Suprapubic skin (tissue), 4 donors: Measurements from ENCODE around the gene KNL1. TPM values are rescaled to one million over a fixed set of nuclear protein-coding genes. Genes with fewer than 3 reads are reported as not detected.
"Not testable (repeated sequence)": the region's sequence is repeated elsewhere in the genome, so short reads cannot be mapped to it uniquely, and the experiment has no call there.

Experiments
- DNase-seq, 2 donors: peaks; one replicate each; pipeline ENCODE4 v3.0.0-alpha.2; 2019; ENCODE audit warnings: low spot score in 2 of 2
- H3K27ac ChIP-seq: fragments of 200-600 bp; sonication (generic); one replicate; pipeline ENCODE4 v1.5.1; 2019
- H3K27me3 ChIP-seq: fragments of 200-600 bp; sonication (generic); one replicate; pipeline ENCODE4 v1.5.1; 2019
- H3K36me3 ChIP-seq: fragments of 200-600 bp; sonication (generic); one replicate; pipeline ENCODE4 v1.5.1; 2019
- H3K4me1 ChIP-seq: fragments of 200-600 bp; sonication (generic); one replicate; pipeline ENCODE4 v1.5.1; 2019
- H3K4me3 ChIP-seq: fragments of 200-600 bp; sonication (generic); one replicate; pipeline ENCODE4 v1.5.1; 2019; ENCODE audit warnings: mild to moderate bottlenecking
- H3K9me3 ChIP-seq: fragments of 200-600 bp; sonication (generic); one replicate; pipeline ENCODE4 v1.5.1; 2019
- EP300 ChIP-seq: sonication (generic); formaldehyde crosslinking; IDR thresholded peaks from one replicate; pipeline ENCODE4 v1.6.1; 2017; ENCODE audit warnings: antibody characterized with exemption
- POLR2A ChIP-seq, 2 donors: fragments of 450-650 bp; IDR thresholded peaks; one replicate each; pipeline ENCODE4 v1.6.1; 2017; ENCODE audit warnings: antibody characterized with exemption in 2 of 2, mild to moderate bottlenecking in 2 of 2, moderate library complexity in 2 of 2
- POLR2AphosphoS5 ChIP-seq, 3 donors: sonication (generic); formaldehyde crosslinking; IDR thresholded peaks; one replicate each; pipeline ENCODE4 v1.6.1; 2017; ENCODE audit warnings: antibody characterized with exemption in 3 of 3
- WGBS: methylation state at CpG from one replicate; pipeline ENCODE4 v1.1.5; 2018; 5-methylcytosine and 5-hydroxymethylcytosine counted together
- total RNA-seq, 4 donors: library from RNA; depleted of rRNA; stranded (reverse); fragments of >200 nt; gene quantifications; one replicate each; pipeline ENCODE4 v1.1.0, GENCODE V29; 2016
- TF ChIP-seq, protein P1 (sequence below), 2 donors: fragments of 200-600 bp in 1 of 2; fragments of 450-650 bp in 1 of 2; sonication (generic) in 1 of 2; IDR thresholded peaks; one replicate each; pipeline ENCODE4 v1.5.1; 2016 to 2019; ENCODE audit warnings: antibody characterized with exemption in 2 of 2, mild to moderate bottlenecking in 1 of 2, moderate library complexity in 1 of 2

Gene KNL1
- total RNA-seq, 4 donors from 2014 or later = 2.5 to 4.9 (median 3.1) TPM

GRCh38 chr15:40650479-40650878 is 56.4 kb downstream of the KNL1 start:
- Histone ChIP-seq H3K27ac (no peak overlapping the region), H3K27me3 (no peaks in the 10 kb centered on the region), H3K9me3 (no peaks in the 10 kb centered on the region), H3K4me3 (no peak overlapping the region), H3K36me3 (no peaks in the 10 kb centered on the region), H3K4me1 (no peaks in the 10 kb centered on the region)
- DNase-seq = no peak
- TF ChIP-seq, protein P1, sequence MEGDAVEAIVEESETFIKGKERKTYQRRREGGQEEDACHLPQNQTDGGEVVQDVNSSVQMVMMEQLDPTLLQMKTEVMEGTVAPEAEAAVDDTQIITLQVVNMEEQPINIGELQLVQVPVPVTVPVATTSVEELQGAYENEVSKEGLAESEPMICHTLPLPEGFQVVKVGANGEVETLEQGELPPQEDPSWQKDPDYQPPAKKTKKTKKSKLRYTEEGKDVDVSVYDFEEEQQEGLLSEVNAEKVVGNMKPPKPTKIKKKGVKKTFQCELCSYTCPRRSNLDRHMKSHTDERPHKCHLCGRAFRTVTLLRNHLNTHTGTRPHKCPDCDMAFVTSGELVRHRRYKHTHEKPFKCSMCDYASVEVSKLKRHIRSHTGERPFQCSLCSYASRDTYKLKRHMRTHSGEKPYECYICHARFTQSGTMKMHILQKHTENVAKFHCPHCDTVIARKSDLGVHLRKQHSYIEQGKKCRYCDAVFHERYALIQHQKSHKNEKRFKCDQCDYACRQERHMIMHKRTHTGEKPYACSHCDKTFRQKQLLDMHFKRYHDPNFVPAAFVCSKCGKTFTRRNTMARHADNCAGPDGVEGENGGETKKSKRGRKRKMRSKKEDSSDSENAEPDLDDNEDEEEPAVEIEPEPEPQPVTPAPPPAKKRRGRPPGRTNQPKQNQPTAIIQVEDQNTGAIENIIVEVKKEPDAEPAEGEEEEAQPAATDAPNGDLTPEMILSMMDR (IDR thresholded peaks at IDR 0.05) = no peak
- TF ChIP-seq POLR2AphosphoS5 (IDR thresholded peaks at IDR 0.05) = no peak
- TF ChIP-seq EP300 = no peak
- no peak for TF ChIP-seq POLR2A (IDR thresholded peaks at IDR 0.05)

DNA sequence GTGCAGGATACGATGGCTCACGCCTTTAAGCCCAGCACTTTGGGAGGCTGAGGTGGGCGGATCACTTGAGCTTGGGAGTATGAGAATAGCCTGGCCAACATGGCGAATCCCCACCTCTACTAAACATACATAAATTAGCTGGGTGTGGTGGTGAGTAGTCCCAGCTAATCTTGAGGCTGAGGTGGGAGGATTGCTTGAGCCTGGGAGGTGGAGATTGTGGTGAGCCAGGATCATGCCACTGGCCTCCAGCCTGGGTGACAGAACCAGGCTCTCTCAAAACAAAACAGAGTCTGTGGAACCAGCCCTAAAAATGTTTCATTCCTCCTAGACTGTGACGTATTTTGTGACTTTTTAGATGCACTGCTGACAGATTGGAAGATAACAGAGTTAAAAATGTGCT is 66.6 kb downstream of the KNL1 start:
- Histone ChIP-seq H3K9me3 (no peaks in the 10 kb centered on the region), H3K27ac (no peak overlapping the region), H3K27me3 (no peaks in the 10 kb centered on the region), H3K4me3 (no peak overlapping the region), H3K4me1 (no peaks in the 10 kb centered on the region), H3K36me3 (no peaks in the 10 kb centered on the region)
- no peak for DNase-seq
- no peak for TF ChIP-seq POLR2A (IDR thresholded peaks at IDR 0.05)
- TF ChIP-seq, protein P1 (IDR thresholded peaks at IDR 0.05) = no peak
- 92% methylated on average over 5 of the region's 5 CpGs for WGBS

DNA sequence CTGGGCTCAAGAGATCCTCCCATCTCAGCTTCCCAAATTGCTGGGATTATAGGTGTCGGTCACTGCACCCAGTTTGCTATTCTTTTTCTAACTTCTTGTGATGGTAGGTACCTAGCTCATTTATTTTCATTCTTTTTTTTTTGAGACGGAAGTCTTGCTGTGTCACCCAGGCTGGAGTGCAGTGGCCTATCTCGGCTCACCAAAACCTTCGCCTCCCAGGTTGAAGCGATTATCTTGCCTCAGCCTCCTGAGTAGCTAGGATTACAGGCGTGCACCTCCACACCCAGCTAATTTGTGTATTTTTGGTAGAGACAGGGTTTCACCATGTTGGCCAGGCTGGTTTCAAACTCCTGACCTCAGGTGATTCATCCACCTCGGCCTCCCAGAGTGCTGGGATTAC is 70.9 kb downstream of the KNL1 start:
- 95% methylated on average over 7 of the region's 7 CpGs for WGBS
- H3K4me3 ChIP-seq = no peak overlapping the region
- H3K9me3 ChIP-seq = no peaks in the 10 kb centered on the region
- DNase-seq = no peak
- H3K27me3 ChIP-seq = no peaks in the 10 kb centered on the region
- TF ChIP-seq POLR2A (IDR thresholded peaks at IDR 0.05) (no peak), EP300 (no peak), POLR2AphosphoS5 (IDR thresholded peaks at IDR 0.05) (no peak)
- TF ChIP-seq, protein P1 (IDR thresholded peaks at IDR 0.05) = no peak
- H3K36me3 ChIP-seq = no peaks in the 10 kb centered on the region
- no peaks in the 10 kb centered on the region for H3K4me1 ChIP-seq
- H3K27ac ChIP-seq = no peak overlapping the region

- not testable (repeated sequence) for H3K36me3 ChIP-seq, DNase-seq, H3K4me1 ChIP-seq, H3K27ac ChIP-seq, H3K9me3 ChIP-seq, H3K4me3 ChIP-seq, H3K27me3 ChIP-seq
- 93% methylated on average over 6 of the region's 6 CpGs for WGBS
Observed at GRCh38 chr15:40676290-40676689, 82.2 kb downstream of the KNL1 start.

DNA sequence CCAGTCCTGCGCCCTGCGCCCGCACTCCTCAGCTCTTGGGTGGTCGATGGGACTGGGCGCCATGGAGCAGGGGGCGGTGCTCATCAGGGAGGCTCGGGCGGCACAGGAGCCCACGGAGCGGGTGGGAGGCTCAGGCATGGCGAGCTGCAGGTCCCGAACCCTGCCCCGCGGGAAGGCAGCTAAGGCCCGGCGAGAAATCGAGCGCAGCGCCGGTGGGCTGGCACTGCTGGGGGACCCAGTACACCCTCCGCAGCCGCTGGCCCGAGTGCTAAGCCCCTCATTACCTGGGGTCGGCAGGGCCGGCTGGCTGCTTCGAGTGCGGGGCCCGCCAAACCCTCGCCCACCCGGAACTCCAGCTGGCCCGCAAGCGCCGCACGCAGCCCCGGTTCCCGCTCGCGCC is 82.9 kb downstream of the KNL1 start:
- DNase-seq, H3K27ac ChIP-seq, H3K4me1 ChIP-seq, H3K27me3 ChIP-seq, H3K36me3 ChIP-seq, H3K9me3 ChIP-seq, H3K4me3 ChIP-seq: not testable (repeated sequence)
- 96% methylated on average over 16 of the region's 38 CpGs for WGBS

DNA sequence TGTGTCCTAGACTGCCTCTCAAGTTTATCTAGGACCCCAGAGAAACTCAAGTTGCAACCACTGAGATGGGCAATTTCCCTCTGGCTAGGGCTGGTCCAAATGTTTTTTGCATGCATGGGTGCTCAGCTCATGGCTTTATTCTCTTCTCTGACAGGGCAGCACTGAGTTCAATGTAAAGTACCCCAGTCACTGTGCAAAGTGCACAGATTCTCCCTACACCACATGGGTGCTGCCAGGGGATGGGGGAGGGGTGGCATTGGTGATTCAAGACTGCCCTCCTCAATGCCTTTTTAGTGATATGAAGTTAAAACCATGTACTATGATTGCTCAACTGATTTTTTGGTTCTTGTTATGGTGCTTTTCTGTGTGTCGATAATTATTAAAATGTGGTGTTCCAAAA is 86.1 kb downstream of the KNL1 start:
- Histone ChIP-seq H3K4me1 (peaks cover 3% of the 10 kb centered on the region), H3K9me3 (no peaks in the 10 kb centered on the region), H3K36me3 (no peaks in the 10 kb centered on the region), H3K4me3 (no peak overlapping the region), H3K27ac (no peak overlapping the region), H3K27me3 (no peaks in the 10 kb centered on the region)
- 96% methylated on average over 1 of the region's 1 CpG for WGBS
- DNase-seq = no peak
- TF ChIP-seq POLR2AphosphoS5 (IDR thresholded peaks at IDR 0.05) = no peak
- TF ChIP-seq, protein P1 (IDR thresholded peaks at IDR 0.05) = no peak
- no peak for TF ChIP-seq POLR2A (IDR thresholded peaks at IDR 0.05)
- no peak for TF ChIP-seq EP300

DNA sequence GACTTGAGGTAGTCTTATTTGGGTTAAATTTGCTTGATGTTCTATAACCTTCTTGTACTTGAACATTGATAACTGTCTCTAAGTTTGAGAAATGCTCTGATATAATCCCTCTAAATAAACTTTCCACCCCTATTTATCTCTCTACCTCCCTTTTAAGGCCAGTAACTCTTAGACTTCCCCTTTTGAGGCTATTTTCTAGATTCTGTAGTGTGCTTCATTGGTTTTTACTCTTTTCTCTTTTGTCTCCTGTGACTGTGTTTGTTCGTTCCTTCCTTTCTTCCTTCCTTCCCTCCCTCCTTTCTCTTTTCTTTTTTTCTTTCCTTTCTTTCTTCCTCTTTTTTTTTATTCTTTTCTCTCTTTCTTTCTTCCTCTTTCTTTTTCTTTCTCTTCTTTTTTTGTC is 86.9 kb downstream of the KNL1 start:
- H3K4me3 ChIP-seq, H3K36me3 ChIP-seq, H3K27ac ChIP-seq, DNase-seq, H3K4me1 ChIP-seq, H3K9me3 ChIP-seq, H3K27me3 ChIP-seq: not testable (repeated sequence)
- WGBS = 74% methylated on average over 1 of the region's 1 CpG
